ENCODE data around the gene MPRIP.

The MPRIP gene

GRCh38 chr17:17073030-17073564, 30.8 kb downstream of the MPRIP start:
- no peak for DNase-seq

DNA sequence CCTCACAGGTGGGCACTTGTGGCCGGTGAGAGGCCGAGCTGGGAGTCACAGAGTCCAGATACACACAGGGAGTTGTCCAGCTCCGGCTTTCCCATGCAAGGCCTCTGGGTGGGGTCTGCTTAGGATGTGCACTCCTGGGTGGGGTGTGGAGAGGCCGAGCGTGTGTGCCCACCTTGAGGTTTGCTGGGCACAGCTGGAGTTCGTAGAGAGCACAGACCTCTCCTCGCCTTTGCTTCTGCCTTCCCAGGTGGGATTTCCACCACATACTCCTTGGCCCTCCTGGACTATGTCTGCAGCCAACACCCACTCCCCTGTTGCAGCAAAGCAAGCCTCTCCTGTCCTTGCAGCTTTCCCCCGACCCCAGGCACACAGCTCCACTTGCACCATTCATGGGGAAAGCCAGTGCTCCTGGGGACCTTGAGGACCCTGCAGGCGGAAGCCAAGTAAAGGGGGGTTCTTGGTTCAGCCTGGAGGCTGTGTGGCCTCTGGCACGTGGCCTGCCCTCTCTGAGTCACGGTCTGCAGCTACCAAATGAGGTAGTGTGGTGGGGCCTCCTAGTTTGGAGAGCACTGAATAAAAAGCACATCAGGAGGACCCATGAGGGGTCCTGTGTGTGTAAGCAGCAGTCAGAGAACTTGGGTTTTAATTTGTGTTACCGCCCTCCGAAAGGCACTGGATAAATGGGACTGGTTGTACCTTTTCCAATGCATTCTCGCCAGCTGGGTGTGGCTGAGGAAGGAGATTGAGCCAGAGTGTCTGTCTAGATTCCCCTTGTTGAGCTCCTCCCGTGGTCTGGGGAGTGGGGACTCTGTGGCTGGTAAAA, 31.5 kb downstream of the MPRIP start:
- no peak for DNase-seq

GRCh38 chr17:17075125-17075781, 33.0 kb downstream of the MPRIP start:
- no peak for DNase-seq

DNA sequence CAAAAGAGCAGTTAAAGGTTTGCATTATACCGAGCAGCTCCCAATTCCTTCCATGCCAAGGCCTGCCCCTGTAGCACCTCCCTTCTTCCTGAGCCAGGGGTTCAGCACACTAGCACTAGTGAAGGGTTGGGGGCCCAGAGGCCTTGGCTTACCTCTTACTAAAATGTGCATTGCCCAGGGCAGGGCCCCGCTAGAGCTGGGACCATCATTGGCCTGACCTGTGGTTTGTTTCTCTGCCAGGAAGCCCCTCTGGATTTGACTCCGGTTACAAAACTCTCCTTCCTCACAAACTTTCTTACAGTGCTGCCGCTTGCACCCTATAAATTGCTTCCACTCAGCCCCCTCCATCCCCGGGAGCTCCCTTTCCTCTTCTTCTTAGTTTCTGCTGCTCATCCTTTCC, 33.8 kb downstream of the MPRIP start:
- DNase-seq = no peak

- DNase-seq = no peak
Observed at GRCh38 chr17:17077101-17077500, 34.8 kb downstream of the MPRIP start.

GRCh38 chr17:17077861-17078732, 35.8 kb downstream of the MPRIP start:
- DNase-seq = no peak

DNA sequence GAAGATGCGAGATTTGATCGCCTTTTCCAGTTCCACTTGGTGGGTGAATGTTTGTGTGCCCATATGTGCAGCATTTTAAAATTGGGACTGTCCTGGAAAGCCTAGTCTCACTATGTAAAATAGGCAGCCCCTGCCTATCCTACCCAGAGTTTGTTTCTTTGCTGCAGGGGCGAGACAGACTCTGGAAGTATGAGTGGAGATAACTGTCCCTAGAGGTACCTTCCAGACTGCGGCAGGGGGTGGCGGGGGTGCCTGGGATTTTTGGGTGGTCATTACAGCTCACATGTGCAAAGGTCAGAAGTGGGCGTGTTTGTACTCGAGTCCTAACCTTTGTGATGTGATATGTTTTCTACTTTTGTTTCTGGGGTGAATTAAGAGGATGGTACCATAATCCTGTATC, 36.6 kb downstream of the MPRIP start:
- no peak for DNase-seq

GRCh38 chr17:17079336-17079735, 37.1 kb downstream of the MPRIP start:
- no peak for DNase-seq

- no peak for DNase-seq
Observed at GRCh38 chr17:17079761-17080160, 37.5 kb downstream of the MPRIP start.

GRCh38 chr17:17080181-17080631, 37.9 kb downstream of the MPRIP start:
- DNase-seq = no peak

DNA sequence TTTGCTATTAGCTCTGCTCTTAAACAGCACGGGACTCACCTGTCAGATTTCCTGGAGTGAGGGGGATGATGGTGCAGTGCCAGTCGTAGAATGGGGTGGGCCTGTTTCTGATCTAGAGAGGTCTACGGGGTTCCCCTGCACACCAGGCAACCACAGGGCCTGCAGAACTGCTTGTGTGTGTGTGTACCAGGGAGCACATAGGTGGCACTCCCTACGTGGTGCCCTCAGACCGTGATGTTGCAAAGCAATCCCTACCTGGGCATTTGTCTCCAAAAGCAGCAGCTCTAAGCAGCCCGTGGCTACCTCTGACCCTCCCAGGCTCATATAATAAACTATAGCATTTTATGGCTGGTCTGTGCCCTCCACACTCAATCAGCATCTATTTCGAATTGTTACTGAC, 38.5 kb downstream of the MPRIP start:
- DNase-seq = no peak

GRCh38 chr17:17081304-17081940, 39.2 kb downstream of the MPRIP start:
- DNase-seq = no peak

GRCh38 chr17:17082878-17083277, 40.6 kb downstream of the MPRIP start:
- DNase-seq = no peak

DNA sequence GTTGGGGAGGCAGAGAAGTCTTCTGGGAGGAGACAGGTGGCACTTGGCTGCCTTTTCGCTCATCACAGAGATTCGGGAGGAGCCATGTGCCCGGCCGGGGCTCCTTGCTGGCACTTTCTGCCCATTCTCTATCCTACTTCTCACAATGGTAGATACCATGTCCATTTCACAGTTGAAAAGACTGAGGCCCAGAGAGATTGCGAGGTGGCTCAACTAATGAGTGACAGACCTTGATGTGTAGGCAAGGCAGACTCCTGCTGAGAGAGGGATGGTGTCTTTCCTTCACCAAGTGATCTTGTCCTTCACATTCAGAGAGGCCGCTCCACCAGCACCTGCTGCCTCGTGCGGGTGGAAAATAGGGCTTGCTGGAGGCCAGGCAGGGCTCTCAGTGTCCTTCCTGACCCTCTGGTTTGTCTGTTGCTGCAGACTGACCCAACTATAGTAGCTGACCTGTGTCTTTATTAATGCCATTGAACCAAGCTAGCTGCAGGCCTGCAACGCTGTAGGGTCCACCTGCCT, 42.1 kb downstream of the MPRIP start:
- no peak for DNase-seq

- no peak for DNase-seq
Observed at GRCh38 chr17:17084941-17085340, 42.7 kb downstream of the MPRIP start.

DNA sequence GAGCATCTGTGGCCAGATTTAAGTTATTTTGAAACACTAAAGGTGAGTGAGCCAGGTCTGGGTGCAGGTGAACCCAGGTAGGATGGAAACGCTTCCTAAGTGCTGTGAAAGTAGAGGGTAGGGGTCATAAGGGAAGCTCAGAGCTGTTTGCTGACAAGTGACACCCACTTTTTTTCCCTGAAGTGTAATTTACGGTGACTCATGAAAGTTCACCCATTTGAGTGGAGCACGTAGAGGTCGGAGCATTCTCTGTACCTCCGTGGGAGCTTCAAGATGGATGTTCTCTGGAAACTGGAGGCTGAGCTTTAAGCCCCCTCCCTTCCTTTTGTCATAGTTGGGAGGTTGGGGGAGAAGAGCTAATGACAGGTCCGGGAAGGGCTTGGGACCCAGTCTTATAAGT, 44.3 kb downstream of the MPRIP start:
- no peak for DNase-seq

DNA sequence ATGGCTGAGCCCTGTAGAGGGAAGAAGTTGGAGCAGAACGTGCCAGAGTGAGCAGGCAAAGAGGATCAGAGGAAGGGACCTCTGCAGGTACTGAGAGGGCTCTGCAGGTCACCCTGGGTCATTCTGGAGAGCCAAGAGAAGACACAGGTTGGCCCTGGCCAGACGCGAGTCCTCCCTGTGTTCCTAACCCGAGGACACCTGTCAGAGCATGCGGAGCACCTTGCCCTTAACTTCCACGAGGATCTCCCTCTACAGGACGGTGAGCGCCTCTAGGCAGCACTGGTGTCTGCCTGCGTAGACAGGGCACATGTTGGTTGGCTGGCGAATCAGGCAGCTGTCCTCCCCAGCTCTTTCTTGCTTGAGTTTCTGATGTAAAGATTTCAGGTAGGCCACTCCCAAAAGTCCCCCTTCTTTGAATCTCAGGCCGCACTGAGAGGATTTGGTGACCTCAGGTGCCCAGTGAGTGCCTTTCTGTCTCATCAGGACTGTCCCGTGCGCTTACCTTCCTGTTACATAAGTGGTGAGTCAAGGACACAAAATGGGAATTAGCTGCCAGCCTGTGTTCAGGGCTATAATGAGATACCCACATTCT, 45.3 kb downstream of the MPRIP start:
- DNase-seq = no peak

DNA sequence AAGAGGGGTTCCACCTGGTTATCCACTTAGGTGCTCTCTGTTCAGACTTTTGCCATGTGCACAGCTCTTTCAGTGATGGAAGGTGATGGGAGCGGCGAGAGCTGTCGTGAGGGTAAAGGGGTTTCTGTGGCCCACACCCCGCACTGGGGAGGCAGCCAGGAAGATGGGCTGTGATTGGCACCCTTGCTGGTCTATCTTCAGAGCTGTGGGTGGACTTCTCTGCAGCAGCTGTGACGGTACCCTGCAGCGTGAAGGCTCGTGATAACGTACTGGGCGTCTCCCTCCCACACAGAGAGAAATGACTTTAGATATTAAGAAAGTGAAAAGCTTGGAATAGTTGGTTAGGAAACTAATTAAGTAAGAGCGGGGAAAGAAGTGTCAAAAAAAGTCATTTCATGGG, 45.8 kb downstream of the MPRIP start:
- DNase-seq = no peak

DNA sequence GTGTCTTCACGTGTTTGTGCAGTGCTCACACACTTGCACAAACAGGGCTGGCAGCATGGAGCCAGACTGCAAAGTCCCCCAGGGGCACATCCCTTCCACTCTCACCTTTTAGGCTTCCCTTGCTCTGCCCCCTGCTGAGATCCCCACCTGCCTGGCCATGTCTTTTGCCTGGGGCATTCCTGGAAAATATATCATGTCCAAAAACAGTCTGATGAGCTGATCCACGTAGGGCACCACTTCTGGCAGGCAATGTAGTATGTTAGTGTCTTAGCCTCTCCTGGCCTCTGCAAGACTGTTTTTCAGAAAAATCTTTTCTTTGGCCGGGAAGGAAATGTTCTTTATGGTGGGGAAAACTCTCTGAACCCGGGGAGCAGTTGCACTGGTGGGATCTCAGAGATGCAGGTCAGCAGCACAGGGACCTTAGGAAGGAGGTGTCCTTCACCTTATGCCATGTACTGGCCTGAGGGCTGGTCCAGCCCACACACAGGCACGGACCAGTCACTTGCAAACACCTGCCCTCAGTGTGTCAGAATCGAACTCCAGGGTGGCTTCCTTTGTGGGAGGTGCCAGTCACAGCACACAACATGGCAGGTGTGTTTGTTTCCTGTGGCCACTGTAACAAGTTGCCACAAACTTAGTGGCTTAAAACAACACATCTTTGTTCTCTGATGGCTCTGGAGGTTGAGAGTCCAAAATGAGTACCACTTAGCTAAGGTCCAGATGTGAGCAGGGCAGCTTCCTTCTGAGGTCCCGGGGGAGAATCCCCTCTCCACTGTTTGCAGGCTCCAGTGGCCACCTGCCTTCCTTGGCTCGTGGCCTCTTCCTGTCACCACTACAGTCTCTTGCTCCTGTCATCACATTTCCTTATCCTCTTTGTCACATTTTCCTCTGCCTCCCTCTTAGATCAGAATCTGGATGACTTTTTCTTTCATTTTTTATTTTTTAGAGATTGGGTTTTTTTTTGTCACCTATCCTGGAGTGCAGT, 46.6 kb downstream of the MPRIP start:
- DNase-seq = no peak

DNA sequence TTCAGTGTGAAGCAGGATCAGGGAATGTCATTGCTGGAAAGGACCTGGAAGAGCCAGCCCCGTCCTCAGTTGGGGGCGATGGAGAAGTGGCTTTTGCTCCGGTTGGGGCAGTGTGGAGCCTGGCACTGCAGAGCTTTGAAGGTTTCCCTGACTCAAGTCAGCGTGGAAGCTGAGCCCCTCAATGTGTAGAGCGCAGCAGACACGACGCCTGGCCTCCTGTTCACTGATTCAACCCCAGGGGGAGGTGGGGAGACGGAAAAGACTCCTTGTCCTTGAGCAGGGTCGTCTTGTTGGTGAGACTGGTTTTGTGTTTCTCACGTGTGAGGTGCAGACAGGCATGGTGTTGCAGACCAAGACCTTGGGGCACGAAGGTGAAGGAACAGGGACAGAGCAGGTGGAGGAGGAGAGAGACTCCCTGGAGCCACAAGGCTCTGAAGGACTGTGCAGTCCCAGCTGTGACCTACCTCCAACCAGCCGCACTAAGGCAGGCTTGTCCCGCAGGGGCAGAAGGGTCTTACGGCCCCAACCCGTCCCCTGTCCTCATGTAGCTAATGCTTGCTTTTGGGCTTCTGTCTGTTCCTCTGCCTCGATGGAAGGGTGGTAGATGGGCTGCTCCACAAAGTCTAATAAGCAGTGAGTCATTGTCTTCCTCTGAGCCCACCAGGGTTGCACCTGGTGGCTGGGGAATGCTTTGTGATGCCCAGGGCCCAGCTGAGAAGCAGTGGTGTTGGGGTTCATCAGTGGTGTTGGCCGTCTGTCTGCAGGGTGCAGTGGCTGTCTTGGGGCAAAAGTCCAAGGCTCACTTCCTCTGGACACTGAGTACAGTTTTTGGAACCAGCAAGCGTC, 47.8 kb downstream of the MPRIP start:
- DNase-seq = no peak
